Measurements from ENCODE around the gene DMAC2L.
"Not testable (repeated sequence)": the region's sequence is repeated elsewhere in the genome, so short reads cannot be mapped to it uniquely, and the experiment has no call there.

DMAC2L gene, protein sequence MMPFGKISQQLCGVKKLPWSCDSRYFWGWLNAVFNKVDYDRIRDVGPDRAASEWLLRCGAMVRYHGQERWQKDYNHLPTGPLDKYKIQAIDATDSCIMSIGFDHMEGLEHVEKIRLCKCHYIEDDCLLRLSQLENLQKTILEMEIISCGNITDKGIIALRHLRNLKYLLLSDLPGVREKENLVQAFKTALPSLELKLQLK

DNA sequence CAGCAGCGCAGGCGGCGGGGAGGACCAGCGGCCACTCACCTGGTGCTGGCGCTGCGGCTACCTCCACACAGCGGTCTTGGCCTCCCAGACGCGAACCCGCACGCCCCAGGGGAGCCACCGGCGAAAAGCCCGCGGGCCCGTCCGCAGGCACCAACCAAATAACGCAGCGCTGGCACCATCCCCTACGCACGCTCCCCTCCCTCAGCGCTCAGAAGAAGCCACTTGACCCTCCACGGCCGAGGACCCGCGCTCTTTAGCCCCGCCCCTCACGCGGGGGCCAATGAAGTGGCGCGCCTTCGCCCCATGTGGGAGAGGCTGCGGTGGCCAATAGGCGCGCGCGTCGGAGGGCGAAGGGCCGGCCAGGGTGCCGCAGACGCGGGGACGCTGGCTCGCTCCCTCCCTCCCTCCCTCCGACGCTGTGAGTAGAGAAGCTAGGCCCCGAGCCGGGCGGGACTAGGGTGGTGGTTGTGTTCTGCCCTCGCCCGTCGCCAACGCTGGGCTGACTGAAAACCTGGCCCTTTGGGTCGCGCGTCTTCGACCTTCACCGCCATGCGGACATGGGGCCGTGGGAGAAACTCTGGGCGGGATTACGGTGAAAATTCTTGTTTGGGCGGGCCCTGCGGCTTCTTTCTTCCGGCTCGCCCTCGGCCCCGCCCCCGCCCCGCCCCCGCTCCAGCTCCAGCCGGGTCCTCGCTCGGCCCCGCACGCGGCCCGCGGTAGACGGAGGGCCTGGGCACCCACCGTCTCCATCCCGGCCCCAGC is at the start of gene DMAC2L, which contains the start of gene L2HGDH:
TSS of gene DMAC2L (plus strand) at position 353 of the 762 bp plus-strand sequence. CDS start 9,164 bp downstream, outside the sequence.
TSS of gene L2HGDH (minus strand) at position 258 of the 762 bp plus-strand sequence. CDS start at position 179, 79 bp downstream.
- DNase-seq (ENCODE audit: low read depth in 2 of 2, low spot score in 1 of 2), result peak; percentile 74 to 79

GRCh38 chr14:50262865-50263264 is 49.3 kb upstream of the DMAC2L start:
- DNase-seq (ENCODE audit: low read depth in 2 of 2, low spot score in 1 of 2), result no peak

- no peak for DNase-seq (ENCODE audit: low read depth in 2 of 2, low spot score in 1 of 2)
Measured at GRCh38 chr14:50263321-50263720, 48.8 kb upstream of the DMAC2L start.

DNA sequence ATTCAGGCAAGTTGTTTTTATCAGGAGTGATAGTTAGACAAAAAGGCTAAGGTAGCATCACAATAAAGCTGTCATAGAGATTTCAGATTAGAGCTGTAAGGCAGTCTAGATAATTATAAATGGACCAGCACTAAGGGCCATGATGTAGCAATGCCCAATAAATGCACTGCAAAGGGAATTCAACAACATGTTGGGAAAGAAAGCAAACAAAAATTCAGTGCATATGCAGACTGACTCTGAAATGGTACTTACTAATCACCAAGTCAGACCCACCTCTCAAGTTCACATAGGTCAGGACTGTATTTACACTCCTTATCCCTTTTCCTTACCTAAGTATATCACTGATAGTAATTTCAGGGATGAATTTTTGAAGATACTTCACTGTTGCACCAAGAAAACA is 47.1 kb upstream of the DMAC2L start:
- DNase-seq (ENCODE audit: low read depth in 2 of 2, low spot score in 1 of 2), result no peak

- DNase-seq (ENCODE audit: low read depth in 2 of 2, low spot score in 1 of 2), result no peak
Measured at GRCh38 chr14:50270932-50271331, 41.2 kb upstream of the DMAC2L start.

DNA sequence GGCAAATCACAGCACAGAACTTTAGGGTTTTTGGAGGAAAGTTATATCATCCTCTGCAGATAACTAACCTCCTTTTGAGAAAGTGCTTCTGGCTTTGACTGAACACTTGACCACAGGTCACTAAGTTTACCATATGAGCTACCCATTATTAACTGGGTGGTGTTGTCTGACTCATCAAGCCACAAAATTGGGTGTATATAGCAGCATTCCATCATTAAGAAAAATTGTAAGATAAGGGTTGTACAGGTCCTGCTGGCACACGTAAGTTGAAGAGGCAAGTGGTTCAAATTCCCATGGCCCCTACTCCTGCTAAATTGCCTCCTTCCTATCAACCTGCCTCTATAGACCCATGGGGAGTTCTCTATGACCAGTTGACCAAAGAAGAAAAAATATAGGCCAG is 39.6 kb upstream of the DMAC2L start:
- DNase-seq (ENCODE audit: low read depth in 2 of 2, low spot score in 1 of 2), result no peak

DNA sequence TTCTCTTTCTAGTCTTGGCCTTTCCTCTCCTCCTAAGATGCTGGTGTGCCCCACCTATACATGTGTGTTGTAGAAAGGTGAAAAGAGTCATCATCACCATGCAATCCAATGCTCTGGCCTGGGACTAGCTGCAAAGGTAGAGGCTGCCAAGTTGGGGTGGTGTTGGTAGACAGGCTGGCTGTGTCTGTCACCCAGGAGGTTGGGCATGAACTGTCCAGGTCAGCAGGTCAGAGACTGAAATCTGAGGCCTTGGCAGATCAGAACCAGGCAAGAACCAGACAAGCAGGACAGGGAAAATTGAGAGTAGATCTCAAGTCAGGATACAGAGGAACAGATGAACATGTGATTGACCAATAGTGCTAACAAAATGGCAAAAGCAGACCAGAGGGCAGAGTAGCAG is 26.3 kb upstream of the DMAC2L start:
- DNase-seq (ENCODE audit: low read depth in 2 of 2, low spot score in 1 of 2), result no peak

GRCh38 chr14:50288146-50288545 is 24.0 kb upstream of the DMAC2L start:
- DNase-seq (ENCODE audit: low read depth in 2 of 2, low spot score in 1 of 2), result no peak

- no peak for DNase-seq (ENCODE audit: low read depth in 2 of 2, low spot score in 1 of 2)
Measured at GRCh38 chr14:50290306-50290705, 21.8 kb upstream of the DMAC2L start.

- DNase-seq (ENCODE audit: low read depth in 2 of 2, low spot score in 1 of 2), result no peak
Measured at GRCh38 chr14:50299585-50299984, 12.5 kb upstream of the DMAC2L start.

DNA sequence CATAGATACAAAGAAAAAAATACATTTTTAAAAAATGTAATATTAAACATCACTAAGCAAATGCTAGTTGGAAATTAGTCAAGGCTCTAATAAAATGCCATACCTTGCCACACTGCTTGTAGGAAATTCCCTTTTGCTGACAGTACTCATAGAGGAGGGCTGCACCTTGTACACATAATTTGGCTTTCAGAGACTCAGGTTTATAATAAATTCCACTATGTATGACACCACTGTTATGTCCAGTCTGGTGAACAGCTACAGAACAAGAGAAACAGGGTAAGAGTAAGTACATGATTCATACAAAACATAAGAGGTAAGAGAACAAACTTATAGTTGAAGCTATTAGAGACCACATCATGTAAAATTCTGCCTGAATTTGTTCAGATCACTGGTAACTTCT is 10.2 kb upstream of the DMAC2L start:
- no peak for DNase-seq (ENCODE audit: low read depth in 2 of 2, low spot score in 1 of 2)

DNA sequence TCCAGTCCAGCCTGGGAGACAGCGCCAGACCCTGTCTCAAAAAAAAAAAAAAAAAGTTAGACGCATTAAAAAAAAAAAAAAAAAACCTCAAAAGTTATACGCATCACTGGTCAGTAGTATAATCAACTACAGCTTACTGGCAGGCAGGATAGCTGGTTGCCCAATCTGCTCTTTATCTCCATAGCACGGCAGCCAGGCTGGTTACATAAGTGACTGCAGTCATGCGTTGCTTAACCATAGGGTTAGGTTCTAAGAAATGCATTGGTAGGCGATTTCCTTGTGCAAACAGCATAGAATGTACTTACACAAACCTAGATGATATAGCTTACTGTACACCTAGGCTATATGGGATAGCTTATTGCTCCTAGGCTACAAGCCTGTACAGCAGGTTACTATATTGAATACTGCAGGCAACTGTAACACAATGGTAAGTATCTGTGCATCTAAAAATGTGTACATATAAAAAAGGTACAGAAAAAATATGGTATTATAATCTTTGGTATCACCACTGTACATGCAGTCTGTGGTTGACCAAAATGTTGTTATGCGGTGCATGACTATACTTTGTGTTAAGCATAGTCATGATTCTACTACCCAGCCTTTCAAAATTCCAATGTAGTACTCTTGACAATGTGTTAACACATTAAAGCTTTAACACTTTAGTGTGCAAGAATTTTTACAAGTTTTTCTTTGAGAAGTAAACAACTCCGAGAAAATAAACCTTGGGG is 8.2 kb upstream of the DMAC2L start:
- DNase-seq (ENCODE audit: low read depth in 2 of 2, low spot score in 1 of 2), result no peak

- no peak for DNase-seq (ENCODE audit: low read depth in 2 of 2, low spot score in 1 of 2)
Measured at GRCh38 chr14:50308363-50308915, 3.7 kb upstream of the DMAC2L start.

GRCh38 chr14:50310445-50310844 is 1.7 kb upstream of the DMAC2L start:
- DNase-seq (ENCODE audit: low read depth in 2 of 2, low spot score in 1 of 2), result no peak

GRCh38 chr14:50311337-50311971 is 670 bp upstream of the DMAC2L start:
- no peak for DNase-seq (ENCODE audit: low read depth in 2 of 2, low spot score in 1 of 2)

DNA sequence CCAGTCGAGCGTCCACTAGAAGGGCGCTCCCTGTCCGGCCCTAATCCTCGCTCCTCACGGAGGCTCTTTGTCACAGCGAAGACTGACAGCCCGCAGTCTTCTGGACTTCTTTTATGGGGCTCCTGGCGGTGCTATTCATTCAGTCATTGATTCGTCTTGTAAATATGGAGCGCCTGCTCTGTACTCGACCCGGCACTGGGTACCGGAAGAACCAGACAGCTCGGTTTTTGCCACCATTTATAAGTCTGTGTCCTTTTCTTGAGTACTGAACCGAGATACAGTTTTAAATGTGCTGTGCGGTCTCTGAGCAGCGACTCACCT is 570 bp downstream of the DMAC2L start:
- DNase-seq (ENCODE audit: low read depth in 2 of 2, low spot score in 1 of 2), result no peak

- not testable (repeated sequence) for DNase-seq (ENCODE audit: low read depth in 2 of 2, low spot score in 1 of 2)
Measured at GRCh38 chr14:50314098-50314497, 2.0 kb downstream of the DMAC2L start.

GRCh38 chr14:50318031-50318626 is 6.0 kb downstream of the DMAC2L start:
- no peak for DNase-seq (ENCODE audit: low read depth in 2 of 2, low spot score in 1 of 2)

GRCh38 chr14:50319293-50319692 is 7.2 kb downstream of the DMAC2L start:
- no peak for DNase-seq (ENCODE audit: low read depth in 2 of 2, low spot score in 1 of 2)

DNA sequence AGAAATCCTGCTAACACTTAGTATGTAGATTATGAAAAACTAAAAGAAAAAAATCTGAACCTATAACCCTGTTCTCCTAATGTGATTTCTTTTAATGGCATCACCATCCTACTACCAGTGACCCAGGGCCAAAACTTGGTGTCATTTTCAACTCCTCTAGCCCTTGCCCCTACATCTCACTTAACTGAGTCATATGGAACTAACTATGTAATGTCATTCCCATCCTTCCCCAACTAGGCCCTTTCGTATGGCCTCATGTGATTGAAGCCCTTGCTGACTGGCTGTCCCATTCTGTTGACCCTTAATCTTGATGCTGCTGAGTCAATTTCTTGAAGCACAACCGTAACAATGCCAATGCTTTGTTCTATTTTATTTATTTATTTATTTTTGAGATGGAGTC is 7.6 kb downstream of the DMAC2L start:
- DNase-seq (ENCODE audit: low read depth in 2 of 2, low spot score in 1 of 2), result no peak

DNA sequence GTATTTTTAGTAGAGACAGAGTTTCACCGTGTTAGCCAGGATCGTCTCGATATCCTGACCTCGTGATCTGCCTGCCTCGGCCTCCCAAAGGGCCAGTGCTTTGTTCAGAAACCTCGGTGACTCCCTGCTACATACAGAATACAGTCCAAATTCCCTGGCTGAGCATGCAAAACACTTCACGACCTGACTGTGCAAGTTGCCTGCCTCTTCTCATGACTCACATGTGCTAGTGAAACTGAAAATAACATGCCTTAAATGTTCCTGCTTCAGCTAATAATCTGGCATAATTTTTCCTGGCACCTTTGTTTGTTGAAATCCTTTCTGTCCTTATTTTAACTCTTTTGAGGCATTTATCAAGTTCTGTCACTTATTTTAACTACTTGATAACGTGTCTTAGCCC is 8.2 kb downstream of the DMAC2L start:
- no peak for DNase-seq (ENCODE audit: low read depth in 2 of 2, low spot score in 1 of 2)

Data from stimulated activated CD8-positive, alpha-beta memory T cell treated with anti-CD3 and anti-CD28 coated beads, Interleukin-4, amount 100 ng/mL, for 4 hours (primary cell).